ENCODE results near the gene SYNGR2.

GRCh38 chr17:78118801-78119241, 49.6 kb upstream of the SYNGR2 start:
- TF ChIP-seq CTCF (conservative IDR thresholded peaks at IDR 0.05 in 1 of 2, IDR thresholded peaks at IDR 0.05 in 1 of 2; ENCODE audit: low read depth in 1 of 2, low read length in 2 of 2) = no peak
- no peak for TF ChIP-seq EZH2 (IDR thresholded peaks at IDR 0.05; ENCODE audit: low read length, missing control alignments)
